A549 (cell line): Measurements from ENCODE around the gene CNST. TPM values are rescaled to one million over a fixed set of nuclear protein-coding genes. Genes with fewer than 3 reads are reported as not detected.

Experiments
- ATAC-seq, 2 experiments: fragments of 200-7000 bp in 1 of 2; fragments of >200 bp in 1 of 2; cut with Nextera tagmentation in 1 of 2; cut with Tn5 transposase in 1 of 2; 3 replicates each; pipeline versions ENCODE4 v1.8.0 to v1.9.1; 2018 to 2020; ENCODE audit warnings: mild to moderate bottlenecking in 1 of 2, moderate library complexity in 1 of 2
- CTCF ChIA-PET: fragments of 300-600 bp; sonication (Branson Sonifier 250); formaldehyde crosslinking; extraction: SDS; loops from one replicate; lab custom pipeline; 2021; ENCODE audit warnings: antibody characterized with exemption, inconsistent platforms; lab: Yijun Ruan, JAX
- POLR2A ChIA-PET: fragments of 350-600 bp; formaldehyde crosslinking; extraction: SDS; loops from one replicate; lab custom pipeline; 2021; ENCODE audit warnings: antibody characterized with exemption, inconsistent platforms; lab: Yijun Ruan, JAX
- DNase-seq, 2 experiments: peaks; one replicate each; pipeline versions ENCODE4 v3.0.0 to v3.0.0-alpha.2; 2011 to 2016; ENCODE audit warnings: low read depth in 1 of 2, low spot score in 1 of 2
- FAIRE-seq: peaks from 2 replicates; lab custom pipeline; 2011; peaks lifted over from hg19 to GRCh38; lab: Jason Lieb, UNC
- H3K27ac ChIP-seq, 2 experiments: fragments of >200 bp; sonication (Bioruptor Twin); formaldehyde crosslinking; 3 replicates each; pipeline ENCODE4 v1.5.1; 2016 to 2017
- H3K4me1 ChIP-seq: fragments of >200 bp; sonication (Bioruptor Twin); formaldehyde crosslinking; 3 replicates; pipeline ENCODE4 v1.6.1; 2016
- H3K4me2 ChIP-seq: fragments of >200 bp; sonication (Bioruptor Twin); formaldehyde crosslinking; 3 replicates; pipeline ENCODE4 v1.6.1; 2016
- H3K4me3 ChIP-seq: fragments of >200 bp; sonication (Bioruptor Twin); formaldehyde crosslinking; 3 replicates; pipeline ENCODE4 v1.5.1; 2016
- H3K9me3 ChIP-seq: fragments of >200 bp; sonication (Bioruptor Twin); formaldehyde crosslinking; 3 replicates; pipeline ENCODE4 v1.6.1; 2016
- CBX2 ChIP-seq: fragments of 200-600 bp; sonication (generic); IDR thresholded peaks from 2 replicates; pipeline ENCODE4 v1.6.1; 2016; ENCODE audit warnings: low read depth, mild to moderate bottlenecking, borderline replicate concordance
- CEBPB ChIP-seq, 2 experiments: fragments of >200 bp in 1 of 2; sonication (Bioruptor Twin) in 1 of 2; formaldehyde crosslinking in 1 of 2; IDR thresholded peaks; 2 replicates each; pipeline ENCODE4 v1.6.1; 2012 to 2016
- FOSL2 ChIP-seq, 2 experiments: fragments of 450-650 bp in 1 of 2; fragments of >200 bp in 1 of 2; sonication (Bioruptor Twin) in 1 of 2; formaldehyde crosslinking; IDR thresholded peaks; 2 replicates each; pipeline versions ENCODE4 v1.5.0 to v1.6.1; 2016 to 2020; ENCODE audit warnings: mild to moderate bottlenecking in 1 of 2, moderate library complexity in 1 of 2
- GATA3 ChIP-seq: IDR thresholded peaks from 2 replicates; pipeline ENCODE4 v1.6.1; 2012; ENCODE audit warnings: borderline replicate concordance
- JUN ChIP-seq, 2 experiments: fragments of >200 bp; sonication (Bioruptor Twin); formaldehyde crosslinking; IDR thresholded peaks; 2 replicates in 1 of 2; 3 replicates in 1 of 2; pipeline ENCODE4 v1.6.1; 2016 to 2017
- JUNB ChIP-seq: fragments of >200 bp; sonication (Bioruptor Twin); formaldehyde crosslinking; IDR thresholded peaks from 2 replicates; pipeline ENCODE4 v1.6.1; 2016
- KDM5A ChIP-seq: fragments of 200-600 bp; sonication (generic); IDR thresholded peaks from 2 replicates; pipeline ENCODE4 v1.6.1; 2016; ENCODE audit warnings: antibody characterized with exemption, mild to moderate bottlenecking
- PBX3 ChIP-seq: IDR thresholded peaks from 2 replicates; pipeline ENCODE4 v1.6.1; 2012
- PHF8 ChIP-seq: fragments of 200-600 bp; sonication (generic); IDR thresholded peaks from 2 replicates; pipeline ENCODE4 v1.6.1; 2016; ENCODE audit warnings: low read depth, mild to moderate bottlenecking, antibody characterized with exemption, moderate library complexity, borderline replicate concordance
- POLR2A ChIP-seq: IDR thresholded peaks from 2 replicates; pipeline ENCODE4 v1.6.1; 2012; ENCODE audit warnings: mild to moderate bottlenecking, low read length
- SMC3 ChIP-seq: fragments of >200 bp; sonication (Bioruptor Twin); formaldehyde crosslinking; IDR thresholded peaks from 3 replicates; pipeline ENCODE4 v1.6.1; 2018; ENCODE audit warnings: inconsistent platforms
- TFCP2L1 ChIP-seq: fragments of 250-450 bp; sonication (Bioruptor Pico); IDR thresholded peaks from 2 replicates; pipeline ENCODE4 v1.5.0; 2021; ENCODE audit warnings: mild to moderate bottlenecking
- ZFP36 ChIP-seq: fragments of 450-650 bp; IDR thresholded peaks from 2 replicates; pipeline ENCODE4 v1.6.1; 2014; ENCODE audit warnings: borderline replicate concordance; ENCODE audit not compliant: partially characterized antibody
- ZNF302 ChIP-seq: fragments of 250-450 bp; sonication (Bioruptor Pico); IDR thresholded peaks from 2 replicates; pipeline ENCODE4 v1.9.0; 2021; ENCODE audit warnings: inconsistent platforms, mild to moderate bottlenecking, moderate library complexity
- WGBS: methylation state at CpG from one replicate; pipeline ENCODE4 v1.1.6; 2017; ENCODE audit errors: missing lambda C conversion rate; 5-methylcytosine and 5-hydroxymethylcytosine counted together
- polyA plus RNA-seq, 4 experiments: library from polyadenylated mRNA; depleted of rRNA in 3 of 4; stranded (reverse); fragments of >200 nt; fragmentation: RNase III in 1 of 4; extraction: RNeasy Plus Mini Kit Qiagen cat#74134 plus additional on column Dnase treatment in 1 of 4; gene quantifications; 2 replicates in 3 of 4; 3 replicates in 1 of 4; pipeline ENCODE4 v1.2.3, GENCODE V29; 2011 to 2017
- TF ChIP-seq, protein P1 (sequence below): fragments of 150-350 bp; IDR thresholded peaks from 2 replicates; pipeline ENCODE4 v1.6.1; 2014; ENCODE audit warnings: low read depth, mild to moderate bottlenecking, low read length
- TF ChIP-seq, protein P2 (sequence below): IDR thresholded peaks from 2 replicates; pipeline ENCODE4 v1.6.1; 2012; ENCODE audit warnings: low read depth, borderline replicate concordance
- TF ChIP-seq, protein P3 (sequence below): IDR thresholded peaks from 2 replicates; pipeline ENCODE4 v1.6.1; 2012
- TF ChIP-seq, protein P4 (sequence below): fragments of 200-600 bp; sonication (generic); IDR thresholded peaks from 2 replicates; pipeline ENCODE4 v1.6.1; 2016; ENCODE audit warnings: antibody characterized with exemption, mild to moderate bottlenecking, moderate library complexity
- TF ChIP-seq, protein P5 (sequence below): fragments of 250-450 bp; sonication (Bioruptor Pico); IDR thresholded peaks from 2 replicates; pipeline ENCODE4 v1.5.0; 2020; ENCODE audit warnings: low read depth, mild to moderate bottlenecking, moderate library complexity
- TF ChIP-seq, protein P6 (sequence below): fragments of 250-450 bp; sonication (Bioruptor Pico); IDR thresholded peaks from 2 replicates; pipeline ENCODE4 v1.5.0; 2021; ENCODE audit warnings: mild to moderate bottlenecking, moderate library complexity, borderline replicate concordance

Gene CNST
- polyA plus RNA-seq, 2 of the 4 experiments (the other 2 are of a cell fraction), result 7.9 to 23.0 TPM

DNA sequence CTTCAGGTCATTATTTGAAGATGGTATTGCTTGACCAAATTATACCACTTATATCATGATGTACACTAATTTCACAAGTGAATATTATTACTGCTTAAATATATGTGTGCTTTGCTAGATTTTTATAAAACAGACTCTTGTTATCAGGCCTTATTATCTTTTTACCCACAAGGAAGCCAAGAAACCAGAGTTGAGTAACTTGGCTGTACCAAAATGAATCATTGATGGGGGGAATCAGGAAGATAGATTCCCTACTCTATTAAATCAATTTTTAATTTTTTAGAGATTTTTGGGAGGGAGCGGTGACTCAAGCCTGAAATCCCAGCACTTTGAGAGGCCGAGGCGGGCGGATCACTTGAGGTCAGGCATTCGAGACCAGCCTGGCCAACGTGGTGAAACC lies 141.9 kb downstream of the CNST start:
- Histone ChIP-seq H3K4me3 (no peak overlapping the region), H3K4me2 (no peak overlapping the region), H3K4me1 (peaks cover 10% of the 10 kb centered on the region; the same call in 2 of the 3 replicates), H3K9me3 (peaks cover 6% of the 10 kb centered on the region; the same call in 2 of the 3 replicates), H3K27ac (no peak overlapping the region)
- POLR2A ChIA-PET, result no interaction called here
- no peak for FAIRE-seq
- CTCF ChIA-PET, result interaction anchor here (1.2 to 3.4 kb wide), 2 partner anchors 12 to 14 kb away, joined by 4 to 14 read pairs; no protein-coding TSS in a partner anchor
- no peak for DNase-seq
- no peak for TF ChIP-seq FOSL2 (IDR thresholded peaks at IDR 0.05)
- no peak for TF ChIP-seq FOSL2 (CRISPR knock-in tag; IDR thresholded peaks at IDR 0.05)
- TF ChIP-seq, protein P1, sequence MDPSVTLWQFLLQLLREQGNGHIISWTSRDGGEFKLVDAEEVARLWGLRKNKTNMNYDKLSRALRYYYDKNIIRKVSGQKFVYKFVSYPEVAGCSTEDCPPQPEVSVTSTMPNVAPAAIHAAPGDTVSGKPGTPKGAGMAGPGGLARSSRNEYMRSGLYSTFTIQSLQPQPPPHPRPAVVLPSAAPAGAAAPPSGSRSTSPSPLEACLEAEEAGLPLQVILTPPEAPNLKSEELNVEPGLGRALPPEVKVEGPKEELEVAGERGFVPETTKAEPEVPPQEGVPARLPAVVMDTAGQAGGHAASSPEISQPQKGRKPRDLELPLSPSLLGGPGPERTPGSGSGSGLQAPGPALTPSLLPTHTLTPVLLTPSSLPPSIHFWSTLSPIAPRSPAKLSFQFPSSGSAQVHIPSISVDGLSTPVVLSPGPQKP, result no peak
- TF ChIP-seq, protein P2, sequence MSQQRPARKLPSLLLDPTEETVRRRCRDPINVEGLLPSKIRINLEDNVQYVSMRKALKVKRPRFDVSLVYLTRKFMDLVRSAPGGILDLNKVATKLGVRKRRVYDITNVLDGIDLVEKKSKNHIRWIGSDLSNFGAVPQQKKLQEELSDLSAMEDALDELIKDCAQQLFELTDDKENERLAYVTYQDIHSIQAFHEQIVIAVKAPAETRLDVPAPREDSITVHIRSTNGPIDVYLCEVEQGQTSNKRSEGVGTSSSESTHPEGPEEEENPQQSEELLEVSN, result no peak
- TF ChIP-seq PBX3, result no peak
- TF ChIP-seq GATA3, result no peak
- no peak for TF ChIP-seq CEBPB (IDR thresholded peaks at IDR 0.05)
- TF ChIP-seq TFCP2L1 (CRISPR knock-in tag), result no peak
- no peak for TF ChIP-seq POLR2A
- TF ChIP-seq ZFP36, result no peak
- TF ChIP-seq, protein P3, sequence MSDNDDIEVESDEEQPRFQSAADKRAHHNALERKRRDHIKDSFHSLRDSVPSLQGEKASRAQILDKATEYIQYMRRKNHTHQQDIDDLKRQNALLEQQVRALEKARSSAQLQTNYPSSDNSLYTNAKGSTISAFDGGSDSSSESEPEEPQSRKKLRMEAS, result no peak
- TF ChIP-seq JUNB, result no peak
- TF ChIP-seq, protein P4, sequence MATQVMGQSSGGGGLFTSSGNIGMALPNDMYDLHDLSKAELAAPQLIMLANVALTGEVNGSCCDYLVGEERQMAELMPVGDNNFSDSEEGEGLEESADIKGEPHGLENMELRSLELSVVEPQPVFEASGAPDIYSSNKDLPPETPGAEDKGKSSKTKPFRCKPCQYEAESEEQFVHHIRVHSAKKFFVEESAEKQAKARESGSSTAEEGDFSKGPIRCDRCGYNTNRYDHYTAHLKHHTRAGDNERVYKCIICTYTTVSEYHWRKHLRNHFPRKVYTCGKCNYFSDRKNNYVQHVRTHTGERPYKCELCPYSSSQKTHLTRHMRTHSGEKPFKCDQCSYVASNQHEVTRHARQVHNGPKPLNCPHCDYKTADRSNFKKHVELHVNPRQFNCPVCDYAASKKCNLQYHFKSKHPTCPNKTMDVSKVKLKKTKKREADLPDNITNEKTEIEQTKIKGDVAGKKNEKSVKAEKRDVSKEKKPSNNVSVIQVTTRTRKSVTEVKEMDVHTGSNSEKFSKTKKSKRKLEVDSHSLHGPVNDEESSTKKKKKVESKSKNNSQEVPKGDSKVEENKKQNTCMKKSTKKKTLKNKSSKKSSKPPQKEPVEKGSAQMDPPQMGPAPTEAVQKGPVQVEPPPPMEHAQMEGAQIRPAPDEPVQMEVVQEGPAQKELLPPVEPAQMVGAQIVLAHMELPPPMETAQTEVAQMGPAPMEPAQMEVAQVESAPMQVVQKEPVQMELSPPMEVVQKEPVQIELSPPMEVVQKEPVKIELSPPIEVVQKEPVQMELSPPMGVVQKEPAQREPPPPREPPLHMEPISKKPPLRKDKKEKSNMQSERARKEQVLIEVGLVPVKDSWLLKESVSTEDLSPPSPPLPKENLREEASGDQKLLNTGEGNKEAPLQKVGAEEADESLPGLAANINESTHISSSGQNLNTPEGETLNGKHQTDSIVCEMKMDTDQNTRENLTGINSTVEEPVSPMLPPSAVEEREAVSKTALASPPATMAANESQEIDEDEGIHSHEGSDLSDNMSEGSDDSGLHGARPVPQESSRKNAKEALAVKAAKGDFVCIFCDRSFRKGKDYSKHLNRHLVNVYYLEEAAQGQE, result no peak
- TF ChIP-seq CBX2, result no peak
- TF ChIP-seq ZNF302 (CRISPR knock-in tag), result no peak
- TF ChIP-seq PHF8, result no peak
- no peak for TF ChIP-seq SMC3
- TF ChIP-seq, protein P5, sequence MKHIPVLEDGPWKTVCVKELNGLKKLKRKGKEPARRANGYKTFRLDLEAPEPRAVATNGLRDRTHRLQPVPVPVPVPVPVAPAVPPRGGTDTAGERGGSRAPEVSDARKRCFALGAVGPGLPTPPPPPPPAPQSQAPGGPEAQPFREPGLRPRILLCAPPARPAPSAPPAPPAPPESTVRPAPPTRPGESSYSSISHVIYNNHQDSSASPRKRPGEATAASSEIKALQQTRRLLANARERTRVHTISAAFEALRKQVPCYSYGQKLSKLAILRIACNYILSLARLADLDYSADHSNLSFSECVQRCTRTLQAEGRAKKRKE (CRISPR knock-in tag), result no peak
- no peak for ATAC-seq
- 86% methylated on average over 6 of the region's 6 CpGs for WGBS

- ChIA-PET CTCF (interaction anchor here (1.2 to 3.4 kb wide), 3 partner anchors 13 to 215 kb away, joined by 3 to 14 read pairs (median 5); no protein-coding TSS in a partner anchor), POLR2A (interaction anchor here (0.9 kb wide), 1 partner anchor 15 kb away, joined by 4 read pairs; the partner anchor contains the start of gene SCCPDH)
- WGBS, result 51% methylated on average over 4 of the region's 4 CpGs
- DNase-seq (no peak), FAIRE-seq (no peak), ATAC-seq (no peak)
- Histone ChIP-seq H3K9me3 (peaks cover 6% of the 10 kb centered on the region; the same call in 2 of the 3 replicates), H3K4me1 (peaks cover 10% of the 10 kb centered on the region; the same call in 2 of the 3 replicates), H3K27ac (no peak overlapping the region), H3K4me3 (no peak overlapping the region), H3K4me2 (no peak overlapping the region)
- TF ChIP-seq JUN (IDR thresholded peaks at IDR 0.05), result no peak
- TF ChIP-seq JUNB, result no peak
- TF ChIP-seq KDM5A, result no peak
- TF ChIP-seq, protein P6, sequence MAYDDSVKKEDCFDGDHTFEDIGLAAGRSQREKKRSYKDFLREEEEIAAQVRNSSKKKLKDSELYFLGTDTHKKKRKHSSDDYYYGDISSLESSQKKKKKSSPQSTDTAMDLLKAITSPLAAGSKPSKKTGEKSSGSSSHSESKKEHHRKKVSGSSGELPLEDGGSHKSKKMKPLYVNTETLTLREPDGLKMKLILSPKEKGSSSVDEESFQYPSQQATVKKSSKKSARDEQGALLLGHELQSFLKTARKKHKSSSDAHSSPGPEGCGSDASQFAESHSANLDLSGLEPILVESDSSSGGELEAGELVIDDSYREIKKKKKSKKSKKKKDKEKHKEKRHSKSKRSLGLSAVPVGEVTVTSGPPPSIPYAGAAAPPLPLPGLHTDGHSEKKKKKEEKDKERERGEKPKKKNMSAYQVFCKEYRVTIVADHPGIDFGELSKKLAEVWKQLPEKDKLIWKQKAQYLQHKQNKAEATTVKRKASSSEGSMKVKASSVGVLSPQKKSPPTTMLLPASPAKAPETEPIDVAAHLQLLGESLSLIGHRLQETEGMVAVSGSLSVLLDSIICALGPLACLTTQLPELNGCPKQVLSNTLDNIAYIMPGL (CRISPR knock-in tag), result no peak
- TF ChIP-seq, all 56 proteins: peak for 0
Observed at GRCh38 chr1:246709196-246709595, 142.9 kb downstream of the CNST start.
